PFSK-1 (cell line): ENCODE data around the gene RTEL1.

Experiments
- FOXP2 ChIP-seq: optimal IDR thresholded peaks from 2 replicates; pipeline ENCODE3; 2011; ENCODE audit warnings: borderline replicate concordance, control low read depth, inconsistent platforms; ENCODE audit not compliant: insufficient read depth; ENCODE audit errors: extremely low read length, extremely low read depth
- POLR2AphosphoS5 ChIP-seq: IDR thresholded peaks from 2 replicates; pipeline ENCODE4 v1.6.1; 2012; ENCODE audit warnings: low read depth, mild to moderate bottlenecking, control low read depth, low read length, moderate library complexity
- SIN3A ChIP-seq: IDR thresholded peaks from 2 replicates; pipeline ENCODE4 v1.6.1; 2012; ENCODE audit warnings: mild to moderate bottlenecking, low read length, moderate library complexity, borderline replicate concordance; ENCODE audit not compliant: insufficient read depth
- TAF1 ChIP-seq: IDR thresholded peaks from 2 replicates; pipeline ENCODE4 v1.6.1; 2012; ENCODE audit warnings: low read length, control low read depth, borderline replicate concordance; ENCODE audit not compliant: insufficient read depth
- TF ChIP-seq, protein P1 (sequence below), 2 experiments: IDR thresholded peaks; 2 replicates each; pipeline versions ENCODE4 v1.6.1 to v1.8.0; 2011 to 2012; ENCODE audit warnings: low read depth in 2 of 2, low read length in 2 of 2, control low read depth in 1 of 2, inconsistent platforms in 1 of 2, mild to moderate bottlenecking in 1 of 2, moderate library complexity in 1 of 2; ENCODE audit not compliant: insufficient read depth in 1 of 2

The RTEL1 gene

DNA sequence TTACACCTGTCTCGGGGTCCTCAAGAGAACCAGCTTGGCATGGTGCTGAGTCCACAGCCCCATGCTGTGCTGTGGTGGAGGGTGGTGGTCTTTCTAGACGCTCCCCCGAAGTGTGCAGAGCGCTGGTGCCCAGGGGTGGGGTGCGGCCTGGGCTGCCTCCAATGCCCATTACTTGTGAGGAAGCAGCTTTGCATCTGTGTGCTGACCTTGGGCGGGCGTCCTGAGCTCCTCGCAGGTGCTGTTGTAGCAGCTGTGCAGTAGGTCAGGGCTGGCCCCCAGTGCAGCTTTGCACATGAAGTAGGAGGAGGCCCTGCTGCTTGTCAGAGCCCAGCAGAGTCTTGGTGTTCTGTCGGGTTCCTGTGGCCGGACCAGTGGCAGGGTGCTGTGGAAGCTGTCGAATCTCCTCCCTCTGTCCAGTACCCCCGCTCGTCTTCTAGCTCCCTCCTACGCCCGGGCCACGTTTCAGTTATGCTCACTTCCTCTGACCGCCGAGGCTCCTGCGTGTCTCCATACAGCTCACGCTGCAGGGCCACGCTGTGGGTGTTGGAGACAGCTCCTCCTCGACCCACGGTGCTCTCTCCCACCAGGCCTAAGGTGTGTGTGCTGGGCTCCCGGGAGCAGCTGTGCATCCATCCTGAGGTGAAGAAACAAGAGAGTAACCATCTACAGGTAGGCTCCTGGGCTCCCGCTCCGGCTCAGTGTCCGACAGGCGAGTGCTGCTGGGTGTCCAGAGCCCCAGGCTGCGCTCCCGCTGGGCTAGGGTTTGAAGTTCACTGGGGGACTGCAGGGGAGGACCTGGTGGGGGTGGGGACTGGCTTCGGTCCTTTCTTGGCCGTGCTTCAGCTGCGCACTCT lies 4.1 kb downstream of the RTEL1 start:
- no peak for TF ChIP-seq FOXP2
- no peak for TF ChIP-seq SIN3A
- no peak for TF ChIP-seq POLR2AphosphoS5
- TF ChIP-seq TAF1: no peak
- TF ChIP-seq, protein P1, sequence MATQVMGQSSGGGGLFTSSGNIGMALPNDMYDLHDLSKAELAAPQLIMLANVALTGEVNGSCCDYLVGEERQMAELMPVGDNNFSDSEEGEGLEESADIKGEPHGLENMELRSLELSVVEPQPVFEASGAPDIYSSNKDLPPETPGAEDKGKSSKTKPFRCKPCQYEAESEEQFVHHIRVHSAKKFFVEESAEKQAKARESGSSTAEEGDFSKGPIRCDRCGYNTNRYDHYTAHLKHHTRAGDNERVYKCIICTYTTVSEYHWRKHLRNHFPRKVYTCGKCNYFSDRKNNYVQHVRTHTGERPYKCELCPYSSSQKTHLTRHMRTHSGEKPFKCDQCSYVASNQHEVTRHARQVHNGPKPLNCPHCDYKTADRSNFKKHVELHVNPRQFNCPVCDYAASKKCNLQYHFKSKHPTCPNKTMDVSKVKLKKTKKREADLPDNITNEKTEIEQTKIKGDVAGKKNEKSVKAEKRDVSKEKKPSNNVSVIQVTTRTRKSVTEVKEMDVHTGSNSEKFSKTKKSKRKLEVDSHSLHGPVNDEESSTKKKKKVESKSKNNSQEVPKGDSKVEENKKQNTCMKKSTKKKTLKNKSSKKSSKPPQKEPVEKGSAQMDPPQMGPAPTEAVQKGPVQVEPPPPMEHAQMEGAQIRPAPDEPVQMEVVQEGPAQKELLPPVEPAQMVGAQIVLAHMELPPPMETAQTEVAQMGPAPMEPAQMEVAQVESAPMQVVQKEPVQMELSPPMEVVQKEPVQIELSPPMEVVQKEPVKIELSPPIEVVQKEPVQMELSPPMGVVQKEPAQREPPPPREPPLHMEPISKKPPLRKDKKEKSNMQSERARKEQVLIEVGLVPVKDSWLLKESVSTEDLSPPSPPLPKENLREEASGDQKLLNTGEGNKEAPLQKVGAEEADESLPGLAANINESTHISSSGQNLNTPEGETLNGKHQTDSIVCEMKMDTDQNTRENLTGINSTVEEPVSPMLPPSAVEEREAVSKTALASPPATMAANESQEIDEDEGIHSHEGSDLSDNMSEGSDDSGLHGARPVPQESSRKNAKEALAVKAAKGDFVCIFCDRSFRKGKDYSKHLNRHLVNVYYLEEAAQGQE (IDR thresholded peaks at IDR 0.05; ENCODE audit: insufficient read depth in 1 of 2, low read depth in 2 of 2, low read length in 2 of 2): no peak

- TF ChIP-seq TAF1 (no peak), SIN3A (no peak), POLR2AphosphoS5 (no peak), FOXP2 (no peak)
- TF ChIP-seq, protein P1 (IDR thresholded peaks at IDR 0.05; ENCODE audit: insufficient read depth in 1 of 2, low read depth in 2 of 2, low read length in 2 of 2): no peak
These were observed 4.7 kb downstream of the RTEL1 start for GRCh38 chr20:63662813-63663189.

- TF ChIP-seq TAF1 (no peak), FOXP2 (no peak), POLR2AphosphoS5 (no peak), SIN3A (no peak)
- TF ChIP-seq, protein P1 (IDR thresholded peaks at IDR 0.05; ENCODE audit: insufficient read depth in 1 of 2, low read depth in 2 of 2, low read length in 2 of 2): no peak
These were observed 5.4 kb downstream of the RTEL1 start for GRCh38 chr20:63663332-63664066.

DNA sequence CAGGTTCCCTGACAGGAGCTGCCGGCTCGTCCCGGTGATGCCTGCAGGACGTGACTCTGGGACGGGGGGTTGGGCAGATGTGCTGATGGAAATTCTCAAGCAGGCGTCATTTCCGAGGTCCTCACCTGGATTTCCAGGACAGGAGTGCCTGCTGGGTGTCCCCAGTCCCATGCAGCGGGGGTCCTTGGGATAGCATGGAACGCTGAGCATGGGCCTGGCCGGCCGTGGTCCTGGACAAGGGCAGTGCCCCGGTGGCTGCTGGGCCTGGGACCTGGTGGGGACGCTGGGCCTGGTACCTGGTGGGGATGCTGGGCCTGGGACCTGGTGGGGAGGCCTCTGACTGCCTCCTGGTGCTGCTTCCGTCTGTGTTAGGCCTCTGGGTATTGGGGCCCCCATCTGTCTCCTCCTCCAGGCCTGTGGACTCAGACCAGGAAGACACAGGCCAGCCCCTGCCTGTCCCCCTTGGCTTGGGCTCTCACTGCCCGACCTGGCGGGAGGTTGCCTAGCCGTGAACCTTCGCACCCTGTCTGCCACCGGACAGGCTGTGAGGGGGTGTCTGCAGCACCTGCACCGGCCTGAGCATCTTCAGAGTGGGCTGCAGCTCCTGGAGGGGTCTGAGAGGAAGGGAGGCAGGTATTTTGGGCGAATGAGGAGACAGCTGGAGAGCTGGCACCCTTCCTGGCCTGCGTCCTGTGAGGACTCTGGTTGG lies 6.2 kb downstream of the RTEL1 start:
- TF ChIP-seq SIN3A (no peak), TAF1 (no peak), FOXP2 (no peak), POLR2AphosphoS5 (no peak)
- TF ChIP-seq, protein P1 (IDR thresholded peaks at IDR 0.05; ENCODE audit: insufficient read depth in 1 of 2, low read depth in 2 of 2, low read length in 2 of 2): no peak
